Measurements from ENCODE around the gene PM20D1.
A peak's percentile ranks its signal among the peaks of the same experiment; 100 is the strongest.

Gene PM20D1

DNA sequence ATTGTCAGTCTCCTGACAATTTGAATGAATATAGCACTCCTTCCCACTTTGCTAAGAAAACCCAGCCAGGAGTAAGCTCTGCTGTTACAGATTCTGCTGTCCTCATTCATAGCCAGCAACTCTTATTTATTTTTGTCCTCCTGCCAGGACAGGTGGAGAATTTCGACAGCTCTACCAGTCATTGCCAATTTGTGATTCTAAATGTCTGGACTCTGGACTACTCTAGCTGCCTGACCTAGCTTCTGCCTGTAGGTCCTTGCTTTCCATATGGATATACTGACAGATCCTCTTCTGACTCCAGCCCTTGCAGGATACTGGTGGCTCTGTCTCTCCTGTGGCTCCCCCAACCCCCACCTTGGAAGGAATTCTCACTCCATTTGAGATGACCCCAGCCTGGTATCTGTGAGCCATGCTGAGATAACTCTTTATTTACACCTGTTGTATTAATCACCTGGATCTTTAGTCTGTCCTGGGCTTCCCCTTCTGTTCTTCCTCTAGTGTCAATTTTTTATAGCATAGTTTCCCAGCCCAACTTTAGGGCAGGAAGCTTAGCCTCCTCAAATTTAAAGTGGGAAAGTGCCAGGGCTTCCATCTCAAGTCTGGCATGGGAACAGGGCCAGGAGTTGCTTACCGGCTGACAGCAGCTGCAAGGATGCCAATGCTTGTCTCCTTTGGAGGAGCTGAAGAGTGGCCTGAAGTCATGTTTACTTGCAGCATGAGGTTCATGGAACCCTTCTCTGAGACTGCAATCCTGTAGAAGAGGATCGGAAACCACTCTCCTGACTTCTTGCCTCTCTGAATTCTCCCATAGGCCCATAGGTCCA is 6.7 kb downstream of the PM20D1 start:
- no peak for TF ChIP-seq GATA3 (IDR thresholded peaks at IDR 0.05; ENCODE audit: low read depth, low read length)
- TF ChIP-seq GATA2 (IDR thresholded peaks at IDR 0.05; ENCODE audit: low read depth, low read length): no peak

DNA sequence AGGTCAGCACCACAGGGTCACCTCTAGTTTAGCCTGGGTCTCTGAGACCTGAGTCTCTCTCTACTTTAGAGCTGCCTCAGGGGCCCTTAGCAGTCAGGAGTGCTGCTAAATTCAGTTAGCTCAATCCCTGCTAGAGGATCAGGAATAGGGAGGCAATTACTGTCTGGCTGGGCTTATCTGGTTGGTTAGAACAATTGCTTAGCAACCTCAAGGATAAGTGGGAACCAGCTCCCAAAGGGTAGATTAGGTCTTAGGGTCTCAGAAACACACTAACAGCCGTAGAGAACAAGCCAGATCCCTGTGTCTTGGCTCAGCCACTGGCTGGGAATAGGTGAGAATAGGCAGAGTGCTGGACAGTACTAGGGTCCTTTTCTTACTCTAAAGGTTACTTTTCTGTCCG is 7.7 kb downstream of the PM20D1 start:
- TF ChIP-seq GATA2 (IDR thresholded peaks at IDR 0.05; ENCODE audit: low read depth, low read length) (peak; percentile 11; the same call in 1 of the 2 replicates), GATA3 (IDR thresholded peaks at IDR 0.05; ENCODE audit: low read depth, low read length) (no peak)

DNA sequence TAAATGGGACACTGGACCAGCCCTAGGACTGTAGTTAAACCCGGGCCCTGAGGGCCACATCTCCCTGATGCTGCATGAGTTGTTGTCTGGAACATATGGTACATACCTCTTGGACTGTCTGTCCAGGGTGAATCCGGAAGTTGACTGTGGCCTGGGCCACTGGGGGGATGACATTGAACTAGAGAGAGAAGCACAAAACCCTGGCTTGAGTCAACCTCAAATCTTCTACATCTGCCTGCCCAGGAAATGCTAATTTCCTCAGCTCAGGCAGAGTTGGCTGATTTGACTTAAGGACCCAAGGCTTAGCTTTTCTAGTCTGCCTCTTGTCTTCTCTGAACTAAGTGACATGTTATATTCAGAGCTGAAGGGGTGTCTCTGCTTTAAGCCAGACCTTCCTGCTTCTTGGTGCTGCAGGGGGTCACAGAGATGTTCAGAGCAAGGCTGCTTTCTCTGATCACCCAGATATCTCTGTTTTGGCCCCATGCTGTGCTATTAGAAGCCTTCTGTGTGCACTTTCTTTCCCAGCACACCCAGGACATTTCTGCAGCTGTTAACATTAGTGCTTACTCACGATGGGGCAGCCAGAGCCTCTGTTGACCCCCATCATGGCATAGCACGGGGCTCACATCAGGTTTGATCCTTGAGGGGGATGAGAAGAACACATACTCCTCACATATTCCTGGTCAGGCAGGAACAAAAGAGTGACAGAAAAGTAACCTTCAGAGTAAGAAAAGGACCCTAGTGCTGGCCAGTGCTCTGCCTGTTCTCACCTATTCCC is 9.6 kb downstream of the PM20D1 start:
- TF ChIP-seq GATA3 (IDR thresholded peaks at IDR 0.05; ENCODE audit: low read depth, low read length) (no peak), GATA2 (IDR thresholded peaks at IDR 0.05; ENCODE audit: low read depth, low read length) (no peak)

DNA sequence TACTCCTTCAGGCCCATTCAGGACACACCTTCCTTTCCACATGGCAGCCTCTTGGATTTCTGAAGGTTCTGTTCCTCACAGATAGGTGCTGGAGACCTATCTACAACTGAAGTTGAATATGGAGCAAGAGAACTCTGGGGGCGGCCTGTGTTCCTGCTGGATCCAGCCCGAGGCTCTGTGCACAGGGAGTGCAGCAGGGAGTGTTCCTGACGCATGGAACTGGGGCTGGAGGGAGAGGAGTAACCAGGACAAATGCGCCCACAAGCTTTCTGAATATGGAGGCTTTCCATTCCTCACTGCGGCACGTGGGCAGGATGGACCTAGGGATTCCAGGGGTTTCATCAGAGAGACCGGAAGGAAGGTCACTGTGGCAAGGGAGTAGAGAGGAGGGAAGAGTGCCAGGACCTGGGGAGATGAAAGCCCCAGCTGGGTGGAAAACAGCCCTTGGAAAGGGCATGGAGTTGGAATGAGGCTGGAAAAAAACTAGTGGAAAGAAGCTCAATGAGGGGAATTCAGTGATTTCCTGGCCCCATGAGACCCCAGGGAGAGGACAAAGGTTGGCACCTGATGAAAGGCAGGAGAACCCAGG is 12.5 kb downstream of the PM20D1 start:
- TF ChIP-seq GATA2 (IDR thresholded peaks at IDR 0.05; ENCODE audit: low read depth, low read length) (no peak), GATA3 (IDR thresholded peaks at IDR 0.05; ENCODE audit: low read depth, low read length) (no peak)

DNA sequence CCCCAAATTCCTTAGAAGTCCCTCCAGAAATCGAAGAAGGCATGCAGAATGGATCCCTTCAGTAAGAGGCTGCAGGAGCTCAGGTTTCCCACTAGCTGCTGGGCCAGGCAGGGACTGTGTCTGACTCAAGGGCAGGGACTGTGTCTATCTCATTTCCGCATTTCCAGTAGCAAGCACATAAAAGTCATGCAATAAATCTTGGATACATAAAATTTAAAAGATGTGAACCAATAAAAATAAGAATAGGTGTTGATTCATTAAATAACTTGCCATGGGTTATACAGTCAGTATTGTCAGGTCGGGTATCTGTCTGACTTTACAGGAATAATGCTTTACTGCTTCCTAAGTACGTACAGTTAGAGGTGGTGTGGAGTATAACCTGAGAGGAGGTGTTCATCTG is 15.2 kb downstream of the PM20D1 start:
- no peak for TF ChIP-seq GATA3 (IDR thresholded peaks at IDR 0.05; ENCODE audit: low read depth, low read length)
- no peak for TF ChIP-seq GATA2 (IDR thresholded peaks at IDR 0.05; ENCODE audit: low read depth, low read length)

DNA sequence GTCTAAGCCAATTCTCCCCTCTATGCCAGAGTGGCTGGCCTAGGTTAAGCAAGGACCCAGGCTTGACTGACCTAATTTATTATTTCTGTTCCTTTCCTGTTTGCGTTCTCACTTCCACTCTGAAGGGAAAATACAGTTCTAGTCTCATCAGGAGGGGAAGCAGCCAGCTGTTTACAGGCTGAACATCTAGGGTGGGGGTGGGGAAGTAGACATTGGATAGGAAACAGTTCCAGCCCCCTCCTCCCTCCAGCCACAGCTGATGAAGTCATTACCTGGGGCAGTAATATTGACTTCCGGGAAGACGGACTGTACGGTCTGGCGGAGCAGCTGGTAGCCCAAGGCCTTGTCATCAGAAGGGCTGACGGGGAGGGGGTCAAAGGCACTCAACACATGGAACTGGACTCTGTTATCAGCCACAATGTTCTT is 17.6 kb downstream of the PM20D1 start:
- TF ChIP-seq GATA2 (IDR thresholded peaks at IDR 0.05; ENCODE audit: low read depth, low read length) (no peak), GATA3 (IDR thresholded peaks at IDR 0.05; ENCODE audit: low read depth, low read length) (no peak)

DNA sequence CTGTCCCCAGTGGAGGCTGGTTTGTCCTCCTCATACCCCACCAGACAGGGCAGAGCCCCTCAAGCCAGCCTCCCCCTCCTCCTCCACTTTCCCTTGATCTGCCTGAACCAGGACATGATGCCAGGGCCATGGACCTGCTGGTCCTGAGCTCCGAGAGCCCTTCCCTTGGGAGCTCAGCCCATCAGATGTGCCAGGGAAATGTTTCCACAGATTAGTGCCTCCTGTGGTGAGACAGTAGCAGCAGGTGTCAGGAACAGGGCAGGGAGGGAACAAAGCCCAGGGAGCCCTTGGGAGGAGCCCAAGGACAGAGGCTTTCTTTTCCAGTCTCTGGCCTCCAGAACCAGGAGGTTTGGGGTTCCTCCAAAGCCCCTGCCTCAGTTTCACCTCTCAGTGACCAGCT is 22.3 kb downstream of the PM20D1 start:
- TF ChIP-seq GATA2 (IDR thresholded peaks at IDR 0.05; ENCODE audit: low read depth, low read length) (no peak), GATA3 (IDR thresholded peaks at IDR 0.05; ENCODE audit: low read depth, low read length) (no peak)

DNA sequence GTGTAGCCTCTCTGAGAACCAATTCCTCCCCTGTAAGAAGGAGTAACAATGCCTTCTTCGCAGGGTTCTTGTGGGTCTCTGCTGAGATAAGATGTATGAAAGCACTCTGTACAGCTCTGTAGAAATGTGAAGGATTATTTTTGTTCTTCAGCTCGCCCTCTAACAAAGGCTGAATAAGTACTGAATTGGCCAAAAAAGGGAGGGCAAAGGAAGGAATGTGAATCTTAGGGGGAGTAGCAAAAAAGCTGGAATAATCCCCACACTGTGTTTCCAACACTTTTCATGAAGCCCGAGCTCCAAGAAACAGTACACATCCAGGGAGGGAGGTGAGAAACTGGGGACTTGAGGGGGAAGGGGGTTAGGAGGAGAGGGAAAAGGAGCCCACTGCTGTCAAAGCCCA is 22.9 kb downstream of the PM20D1 start:
- TF ChIP-seq GATA3 (IDR thresholded peaks at IDR 0.05; ENCODE audit: low read depth, low read length): no peak
- no peak for TF ChIP-seq GATA2 (IDR thresholded peaks at IDR 0.05; ENCODE audit: low read depth, low read length)

DNA sequence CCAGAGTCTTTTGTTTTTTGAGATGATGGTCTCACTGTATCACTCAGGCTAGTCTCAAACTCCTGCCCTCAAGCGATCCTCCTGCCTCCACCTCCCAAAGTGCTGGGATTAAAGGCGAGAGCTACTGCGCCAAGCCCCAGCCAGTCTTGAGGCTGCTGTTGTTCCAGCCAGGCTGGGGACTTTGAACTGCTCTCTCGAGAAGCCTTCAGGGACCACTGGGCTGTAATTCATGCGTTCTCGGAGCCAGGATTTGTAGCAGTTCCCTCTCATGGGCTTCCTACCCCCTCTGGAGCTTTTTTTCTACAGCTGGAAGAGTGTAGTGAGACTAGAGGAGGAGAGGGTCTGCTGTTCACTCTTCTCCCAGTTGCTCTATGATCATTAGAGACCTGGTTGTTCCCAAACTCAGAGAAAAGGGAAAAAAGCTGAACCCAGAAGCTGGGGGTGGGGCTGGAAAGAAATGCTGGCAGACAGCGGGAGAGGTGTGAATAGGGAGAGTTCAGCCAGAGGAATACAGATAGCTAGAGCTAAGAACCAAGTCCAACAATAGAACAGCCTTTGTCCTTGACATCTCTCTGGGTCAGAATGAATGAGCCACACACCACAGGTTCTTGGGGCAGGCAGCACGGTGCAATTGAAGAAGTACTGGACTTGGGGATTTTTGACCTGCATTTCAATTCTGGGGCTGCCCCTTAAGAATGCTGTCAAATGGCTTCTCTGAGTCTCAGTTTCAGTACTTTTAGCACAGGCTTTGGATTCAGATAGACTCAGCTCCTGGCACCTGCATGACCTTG is 23.7 kb downstream of the PM20D1 start:
- TF ChIP-seq GATA2 (IDR thresholded peaks at IDR 0.05; ENCODE audit: low read depth, low read length): no peak
- no peak for TF ChIP-seq GATA3 (IDR thresholded peaks at IDR 0.05; ENCODE audit: low read depth, low read length)

DNA sequence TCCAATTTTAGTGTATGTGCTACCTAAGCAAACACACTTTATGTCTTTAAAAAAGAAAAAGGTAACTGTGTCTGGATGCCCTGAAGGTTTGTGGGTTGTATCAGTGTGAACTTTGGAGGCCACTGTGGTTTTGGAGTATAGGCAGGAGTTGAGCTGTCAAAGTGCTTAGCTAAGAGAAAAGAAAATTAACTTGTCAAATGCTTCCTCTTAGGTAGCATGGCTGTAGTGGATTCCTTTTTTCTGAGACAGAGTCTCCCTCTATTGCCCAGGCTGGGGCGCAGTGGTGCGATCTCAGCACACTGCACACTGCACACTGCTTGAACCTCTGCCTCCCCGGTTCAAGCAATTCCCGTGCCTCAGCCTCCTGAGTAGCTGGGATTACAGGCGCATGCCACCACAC is 25.8 kb downstream of the PM20D1 start:
- TF ChIP-seq GATA3 (IDR thresholded peaks at IDR 0.05; ENCODE audit: low read depth, low read length) (no peak), GATA2 (IDR thresholded peaks at IDR 0.05; ENCODE audit: low read depth, low read length) (no peak)

DNA sequence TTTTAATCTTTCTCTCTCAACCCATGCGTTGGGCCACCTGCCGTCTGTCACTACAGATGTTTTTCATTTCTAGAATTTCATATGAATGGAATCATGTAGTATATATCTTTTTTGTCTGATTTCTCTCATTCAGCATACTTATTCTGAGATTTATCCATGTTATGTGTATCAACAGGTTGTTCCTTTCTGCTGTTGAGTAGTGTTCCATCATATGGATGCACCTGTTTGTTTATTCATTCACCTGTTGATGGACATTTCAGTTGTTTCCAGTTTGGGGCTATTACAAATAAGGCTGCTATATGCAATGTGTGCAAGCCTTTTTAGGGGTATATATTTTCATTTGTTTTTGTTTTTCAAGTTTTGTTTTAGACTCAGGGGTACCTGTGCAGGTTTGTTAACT is 27.5 kb downstream of the PM20D1 start:
- TF ChIP-seq GATA2 (IDR thresholded peaks at IDR 0.05; ENCODE audit: low read depth, low read length) (no peak), GATA3 (IDR thresholded peaks at IDR 0.05; ENCODE audit: low read depth, low read length) (no peak)

DNA sequence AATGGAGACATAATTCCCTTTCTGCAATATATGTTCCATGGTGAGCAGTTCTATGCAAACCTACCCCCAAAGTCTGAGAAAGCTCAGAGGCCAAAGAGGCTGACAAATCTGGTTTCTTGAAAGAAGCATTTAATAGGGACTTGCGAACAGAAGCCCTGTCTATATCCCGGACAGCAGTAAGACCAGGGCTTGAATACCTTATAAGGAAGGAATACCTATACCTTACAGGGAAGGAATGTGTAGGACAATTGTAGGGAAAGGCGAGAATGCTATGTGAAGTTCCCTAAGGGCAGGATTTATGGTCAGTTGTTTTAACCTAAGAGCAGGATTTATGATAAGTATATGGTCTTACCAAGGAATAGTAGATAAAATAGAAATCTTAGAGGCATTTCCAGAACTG is 31.9 kb downstream of the PM20D1 start:
- TF ChIP-seq GATA3 (IDR thresholded peaks at IDR 0.05; ENCODE audit: low read depth, low read length): no peak
- TF ChIP-seq GATA2 (IDR thresholded peaks at IDR 0.05; ENCODE audit: low read depth, low read length): no peak

DNA sequence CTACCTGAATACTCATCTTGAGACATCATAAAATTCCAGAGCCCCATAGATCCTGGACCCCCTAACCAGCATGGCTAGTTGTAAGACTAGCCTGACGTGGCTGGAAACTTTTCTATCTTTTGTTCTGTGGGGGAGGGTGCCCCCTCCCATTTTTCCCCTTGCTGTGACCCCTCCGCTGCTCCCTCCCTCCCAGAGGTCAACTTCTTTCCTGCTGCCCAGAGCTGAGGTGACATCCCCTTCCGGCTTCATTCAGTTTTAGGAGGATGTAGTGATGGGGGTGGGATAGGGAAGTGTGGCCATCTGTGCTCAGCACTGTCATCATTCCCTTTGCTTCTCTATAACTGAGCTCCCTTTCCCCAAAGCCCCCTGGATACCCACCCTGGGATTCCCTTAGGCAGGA is 32.6 kb downstream of the PM20D1 start:
- no peak for TF ChIP-seq GATA3 (IDR thresholded peaks at IDR 0.05; ENCODE audit: low read depth, low read length)
- no peak for TF ChIP-seq GATA2 (IDR thresholded peaks at IDR 0.05; ENCODE audit: low read depth, low read length)

DNA sequence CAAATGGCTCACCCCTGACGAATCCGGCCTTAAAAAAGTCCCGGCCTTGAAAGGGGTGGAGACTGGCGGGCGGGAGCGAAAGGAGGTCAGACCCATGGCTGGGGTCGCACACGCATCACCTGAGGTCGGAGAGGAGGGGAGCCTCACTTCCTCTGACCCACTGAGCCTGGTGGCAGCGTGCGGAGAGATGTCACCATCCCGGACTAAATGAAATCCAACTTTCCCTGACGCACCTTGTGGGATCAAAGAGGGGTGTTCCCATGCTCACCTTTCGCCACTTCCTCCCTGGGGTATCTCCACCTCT is 36.2 kb downstream of the PM20D1 start:
- no peak for TF ChIP-seq GATA3 (IDR thresholded peaks at IDR 0.05; ENCODE audit: low read depth, low read length)
- no peak for TF ChIP-seq GATA2 (IDR thresholded peaks at IDR 0.05; ENCODE audit: low read depth, low read length)

Measured in SH-SY5Y (cell line).